Activated T-helper 17 cell treated with anti-CD3 and anti-CD28 coated beads, Interleukin-2, amount 50 U/mL, for 72 hours (primary cell): Measurements from ENCODE around the gene ASZ1. TPM values are rescaled to one million over a fixed set of nuclear protein-coding genes. Genes with fewer than 3 reads are reported as not detected.
"Not testable (repeated sequence)": the region's sequence is repeated elsewhere in the genome, so short reads cannot be mapped to it uniquely, and the experiment has no call there.

Experiments
- ATAC-seq: fragments of 150-1000 bp; cut with Tn5 transposase; replicated peaks from 2 replicates; pipeline ENCODE4 v1.10.0; 2021; ENCODE audit warnings: mild to moderate bottlenecking, moderate library complexity
- H3K27ac Mint-ChIP-seq: one replicate; pipeline ENCODE4 v1.8.0; 2022; ENCODE audit warnings: mixed read lengths
- H3K27me3 Mint-ChIP-seq: one replicate; pipeline ENCODE4 v1.8.0; 2022; ENCODE audit warnings: mixed read lengths
- H3K36me3 Mint-ChIP-seq: one replicate; pipeline ENCODE4 v1.8.0; 2022; ENCODE audit warnings: low read depth, mild to moderate bottlenecking, mixed read lengths
- H3K4me1 Mint-ChIP-seq: one replicate; pipeline ENCODE4 v1.8.0; 2022; ENCODE audit warnings: mixed read lengths
- H3K4me3 Mint-ChIP-seq: one replicate; pipeline ENCODE4 v1.8.0; 2022; ENCODE audit warnings: mild to moderate bottlenecking, mixed read lengths
- H3K9me3 Mint-ChIP-seq: one replicate; pipeline ENCODE4 v1.8.0; 2022; ENCODE audit warnings: mixed read lengths
- total RNA-seq, 2 donors: library from RNA; stranded (reverse); gene quantifications; one replicate each; pipeline ENCODE4 v1.2.3, GENCODE V29; 2022

The ASZ1 gene
- total RNA-seq, 2 donors from 2014 or later = not detected

DNA sequence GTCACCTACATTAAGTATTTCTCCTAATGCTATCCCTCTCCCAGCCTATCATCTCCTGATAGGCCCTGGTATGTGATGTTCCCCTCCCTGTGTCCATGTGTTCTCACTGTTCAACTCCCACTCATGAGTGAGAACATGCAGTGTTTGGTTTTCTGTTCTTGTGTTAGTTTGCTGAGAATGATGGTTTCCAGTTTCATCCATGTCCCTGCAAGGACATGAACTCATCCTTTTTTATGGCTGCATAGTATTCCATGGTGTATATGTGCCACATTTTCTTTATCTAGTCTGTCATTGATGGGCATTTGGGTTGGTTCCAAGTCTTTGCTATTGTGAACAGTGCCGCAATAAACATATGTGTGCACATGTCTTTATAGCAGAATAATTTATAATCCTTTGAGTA is 12.7 kb downstream of the ASZ1 start:
- not testable (repeated sequence) for H3K27ac Mint-ChIP-seq, H3K9me3 Mint-ChIP-seq, H3K36me3 Mint-ChIP-seq, H3K27me3 Mint-ChIP-seq, H3K4me3 Mint-ChIP-seq, H3K4me1 Mint-ChIP-seq, ATAC-seq

DNA sequence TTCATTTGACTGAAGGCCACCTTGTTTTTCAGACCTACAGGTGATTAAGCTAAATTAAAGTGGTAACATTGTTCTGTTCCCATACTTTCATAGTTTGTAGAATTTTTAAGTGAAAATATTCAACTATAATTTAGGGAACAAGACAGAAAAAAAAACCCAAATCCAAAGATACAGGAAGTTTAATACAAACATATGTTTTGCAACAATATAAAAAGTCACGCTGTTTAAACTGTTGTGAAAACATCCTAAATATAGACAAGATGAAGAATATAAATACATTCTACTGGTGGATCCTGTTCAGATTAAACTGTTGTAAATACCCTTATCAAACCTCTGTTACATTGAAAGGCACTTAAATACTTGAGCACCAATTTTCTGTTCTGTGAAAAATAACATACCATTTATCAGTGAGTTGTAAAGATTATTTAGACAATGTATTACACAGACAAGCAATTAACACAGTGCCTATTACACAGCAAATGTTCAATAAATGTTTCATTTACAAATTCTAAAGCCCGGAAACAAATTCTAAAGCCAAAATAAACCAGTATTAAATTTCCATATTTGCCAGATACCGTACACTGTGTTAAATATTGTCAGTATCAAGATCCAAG is 14.2 kb downstream of the ASZ1 start:
- no peaks in the 10 kb centered on the region for H3K4me1 Mint-ChIP-seq
- no peaks in the 10 kb centered on the region for H3K36me3 Mint-ChIP-seq
- no peak overlapping the region for H3K4me3 Mint-ChIP-seq
- H3K27ac Mint-ChIP-seq = no peak overlapping the region
- H3K27me3 Mint-ChIP-seq = no peaks in the 10 kb centered on the region
- ATAC-seq = no peak
- H3K9me3 Mint-ChIP-seq = no peaks in the 10 kb centered on the region

DNA sequence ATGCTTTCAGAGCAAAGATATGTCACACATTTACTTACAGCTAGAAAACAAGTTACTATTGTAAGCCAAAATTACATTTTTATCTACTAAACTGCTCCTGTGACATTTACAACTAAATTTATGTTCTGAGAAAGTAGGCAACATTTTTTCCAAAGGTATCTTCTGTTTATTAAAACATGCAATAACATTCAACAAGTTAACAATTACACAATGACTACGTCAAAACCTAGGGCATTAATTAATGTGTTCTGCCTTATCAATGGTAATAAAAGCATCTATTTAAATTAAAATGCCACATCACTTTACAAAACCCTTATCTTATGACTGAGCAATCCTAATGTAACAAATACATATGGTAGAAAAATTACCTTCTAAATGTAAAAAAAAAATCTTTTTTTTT is 14.9 kb downstream of the ASZ1 start:
- Mint-ChIP-seq H3K27me3 (no peaks in the 10 kb centered on the region), H3K27ac (no peak overlapping the region), H3K36me3 (no peaks in the 10 kb centered on the region), H3K4me3 (no peak overlapping the region), H3K9me3 (no peaks in the 10 kb centered on the region), H3K4me1 (no peaks in the 10 kb centered on the region)
- ATAC-seq = no peak

DNA sequence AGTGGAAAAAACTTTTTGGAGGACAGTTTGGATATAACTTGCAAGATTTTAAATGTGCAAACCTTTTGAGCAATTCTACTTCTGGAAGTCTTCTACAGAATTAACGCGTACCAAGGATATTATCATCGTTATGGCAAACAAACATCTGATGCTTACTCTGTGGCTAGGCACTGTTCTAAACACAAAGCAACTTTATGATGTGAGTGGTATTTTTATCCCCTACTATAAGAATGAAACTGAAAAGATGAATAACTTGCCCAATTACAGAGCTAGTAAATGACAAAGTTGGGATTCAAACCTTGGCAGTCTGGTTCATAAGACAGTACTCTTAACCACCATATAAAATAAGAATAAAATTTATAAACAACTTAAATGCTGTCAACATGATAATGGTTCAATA is 15.8 kb downstream of the ASZ1 start:
- H3K27me3 Mint-ChIP-seq = no peaks in the 10 kb centered on the region
- no peaks in the 10 kb centered on the region for H3K9me3 Mint-ChIP-seq
- ATAC-seq = no peak
- H3K36me3 Mint-ChIP-seq = no peaks in the 10 kb centered on the region
- no peak overlapping the region for H3K27ac Mint-ChIP-seq
- no peaks in the 10 kb centered on the region for H3K4me1 Mint-ChIP-seq
- no peak overlapping the region for H3K4me3 Mint-ChIP-seq

DNA sequence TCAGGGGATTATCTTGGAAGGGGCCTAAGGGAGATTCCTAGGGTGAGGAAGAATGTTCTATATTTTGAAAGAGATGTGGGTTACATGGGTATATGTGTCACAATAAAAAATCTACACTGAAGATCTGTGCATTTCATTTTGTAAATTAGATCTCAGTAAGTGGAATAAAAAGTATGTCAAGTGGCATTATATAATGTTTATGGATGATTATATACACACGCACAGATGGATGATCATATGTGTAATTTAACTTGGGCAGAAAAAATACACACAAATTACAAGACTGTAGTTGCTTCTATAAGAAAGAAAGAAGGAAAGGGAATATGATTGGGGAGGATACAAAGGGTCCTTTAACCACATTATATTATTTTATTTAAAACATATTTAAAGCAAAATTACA is 18.5 kb downstream of the ASZ1 start:
- Mint-ChIP-seq H3K9me3 (peaks cover 8% of the 10 kb centered on the region), H3K4me3 (no peak overlapping the region), H3K27ac (no peak overlapping the region), H3K4me1 (no peaks in the 10 kb centered on the region), H3K27me3 (peaks cover 2% of the 10 kb centered on the region), H3K36me3 (no peaks in the 10 kb centered on the region)
- no peak for ATAC-seq

DNA sequence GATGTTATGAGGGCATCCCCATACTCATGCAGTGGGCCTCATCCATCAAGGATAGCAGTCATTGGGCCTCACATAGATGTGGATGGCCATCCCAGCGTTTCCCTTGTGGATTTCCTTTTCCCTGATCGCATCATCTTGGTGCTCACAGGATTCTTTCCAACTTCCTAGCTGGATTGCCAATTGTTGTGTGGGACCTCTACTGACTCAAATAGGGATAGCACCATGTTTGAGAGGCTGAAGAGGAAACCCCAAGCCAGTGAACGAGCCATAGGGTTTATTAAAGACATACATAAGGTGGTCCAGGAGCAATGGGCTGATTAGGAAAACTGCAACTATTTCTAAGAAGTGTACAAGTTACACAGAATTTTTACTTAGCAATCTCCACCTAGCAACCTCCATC is 21.8 kb downstream of the ASZ1 start:
- Mint-ChIP-seq H3K27ac (no peak overlapping the region), H3K27me3 (peaks cover 2% of the 10 kb centered on the region), H3K36me3 (no peaks in the 10 kb centered on the region), H3K9me3 (peaks cover 8% of the 10 kb centered on the region), H3K4me3 (no peak overlapping the region), H3K4me1 (no peaks in the 10 kb centered on the region)
- ATAC-seq = no peak

DNA sequence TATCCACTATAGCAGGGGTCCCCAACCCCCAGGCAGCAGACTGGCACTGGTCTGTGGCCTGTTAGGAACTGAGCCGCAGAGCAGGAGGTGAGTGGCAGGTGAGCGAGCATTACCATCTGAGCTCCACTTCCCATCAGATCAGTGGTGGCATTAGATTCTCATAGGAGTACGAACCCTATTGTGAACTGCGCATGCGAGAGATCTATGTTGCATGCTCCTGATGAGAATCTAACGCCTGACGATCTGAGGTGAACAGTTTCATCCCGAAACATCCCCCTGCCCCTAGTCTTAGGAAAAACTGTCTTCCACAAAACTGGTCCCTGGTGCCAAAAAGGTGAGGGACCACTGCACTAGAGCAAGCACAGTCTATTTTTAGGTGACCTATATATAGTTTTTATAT is 23.6 kb downstream of the ASZ1 start:
- H3K4me3 Mint-ChIP-seq = no peak overlapping the region
- peaks cover 8% of the 10 kb centered on the region for H3K9me3 Mint-ChIP-seq

DNA sequence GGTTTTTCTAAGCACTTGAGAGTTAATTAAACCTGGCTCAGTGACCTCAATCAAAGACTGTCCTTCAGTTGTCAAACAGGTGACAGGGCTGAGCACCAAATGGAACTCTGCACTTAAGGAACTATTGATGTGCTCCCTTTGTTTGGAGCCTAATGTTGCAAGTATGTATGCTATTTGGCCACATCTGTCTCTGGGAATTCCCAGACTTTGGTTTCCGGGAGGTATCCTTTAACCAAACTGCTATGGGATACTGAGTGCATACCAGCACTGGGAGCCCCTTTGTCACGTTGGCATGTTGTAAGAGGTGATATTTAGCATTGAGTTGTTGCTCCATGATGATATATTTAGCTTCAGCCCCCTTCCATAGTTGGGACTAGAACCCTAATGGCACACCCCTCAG is 25.2 kb downstream of the ASZ1 start:
- H3K36me3 Mint-ChIP-seq = no peaks in the 10 kb centered on the region
- no peak overlapping the region for H3K4me3 Mint-ChIP-seq
- no peaks in the 10 kb centered on the region for H3K4me1 Mint-ChIP-seq
- H3K27ac Mint-ChIP-seq = no peak overlapping the region
- peaks cover 2% of the 10 kb centered on the region for H3K27me3 Mint-ChIP-seq
- peaks cover 8% of the 10 kb centered on the region for H3K9me3 Mint-ChIP-seq
- no peak for ATAC-seq

More for the DNA sequence above, 23.6 kb downstream of the ASZ1 start:
- Mint-ChIP-seq H3K27ac (no peak overlapping the region), H3K36me3 (no peaks in the 10 kb centered on the region), H3K4me1 (no peaks in the 10 kb centered on the region), H3K27me3 (peaks cover 2% of the 10 kb centered on the region)
- ATAC-seq = no peak

DNA sequence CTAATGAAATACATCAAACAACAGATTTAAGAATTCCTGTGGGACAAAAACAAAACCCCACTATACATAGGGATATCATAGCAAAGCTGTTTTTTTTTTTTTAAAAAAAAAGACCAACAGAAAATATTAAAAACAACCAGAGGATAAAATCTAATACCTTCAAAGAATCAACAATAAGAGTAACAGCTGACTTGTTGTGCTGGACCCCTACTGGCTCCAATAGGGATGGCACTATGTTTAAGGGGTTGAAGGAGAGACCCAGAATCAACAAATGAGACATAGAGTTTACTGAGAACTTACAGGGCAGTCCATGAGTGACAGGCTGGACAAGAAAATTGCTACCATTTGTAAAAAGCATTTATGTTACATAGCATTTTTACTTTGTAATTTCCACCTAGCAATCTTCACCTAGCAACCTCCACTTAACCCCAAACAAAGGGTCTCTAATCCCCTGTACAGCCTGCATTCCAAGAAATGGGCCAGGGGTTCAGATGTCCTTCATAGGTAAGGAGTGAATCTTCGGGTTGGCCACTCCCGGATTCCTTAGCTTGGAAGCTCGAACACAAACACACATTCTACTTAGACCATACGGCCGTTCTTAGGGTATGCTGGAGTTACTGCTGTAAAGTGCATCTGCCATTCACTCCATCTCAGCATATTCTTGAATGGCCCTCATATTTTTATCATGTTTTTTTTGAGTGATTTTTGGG is 25.8 kb downstream of the ASZ1 start:
- Mint-ChIP-seq H3K9me3 (peaks cover 8% of the 10 kb centered on the region), H3K4me1 (no peaks in the 10 kb centered on the region), H3K27me3 (peaks cover 2% of the 10 kb centered on the region), H3K27ac (no peak overlapping the region), H3K36me3 (no peaks in the 10 kb centered on the region), H3K4me3 (no peak overlapping the region)
- ATAC-seq = no peak

DNA sequence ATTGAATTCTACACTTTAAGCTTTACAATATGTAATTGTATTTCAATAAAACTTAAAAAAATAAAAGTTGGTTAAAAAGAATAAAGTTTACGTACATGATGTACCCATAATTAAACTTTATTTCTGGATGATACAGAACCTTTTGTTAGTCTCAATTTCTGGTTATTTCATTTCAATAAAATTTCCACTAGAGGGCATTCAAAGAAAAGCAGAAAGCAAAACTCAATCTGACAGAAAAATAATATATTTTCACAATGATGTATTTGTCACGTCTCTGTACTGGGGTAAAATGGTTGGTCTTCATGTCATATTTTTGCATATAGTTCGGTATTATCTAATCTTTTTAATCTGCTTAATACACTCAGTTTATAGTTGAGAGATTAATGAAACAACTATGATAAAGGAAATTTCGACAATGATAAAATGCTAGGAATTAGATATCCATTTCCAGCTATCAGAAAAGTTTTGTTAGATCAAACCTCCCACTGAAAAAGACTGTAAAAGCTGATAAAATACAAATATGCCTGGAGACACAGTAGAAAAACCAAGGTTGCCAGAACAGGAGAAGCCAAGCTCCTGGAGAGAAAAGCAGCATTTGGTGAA is 27.4 kb downstream of the ASZ1 start:
- Mint-ChIP-seq H3K27ac (no peak overlapping the region), H3K4me1 (no peaks in the 10 kb centered on the region)

DNA sequence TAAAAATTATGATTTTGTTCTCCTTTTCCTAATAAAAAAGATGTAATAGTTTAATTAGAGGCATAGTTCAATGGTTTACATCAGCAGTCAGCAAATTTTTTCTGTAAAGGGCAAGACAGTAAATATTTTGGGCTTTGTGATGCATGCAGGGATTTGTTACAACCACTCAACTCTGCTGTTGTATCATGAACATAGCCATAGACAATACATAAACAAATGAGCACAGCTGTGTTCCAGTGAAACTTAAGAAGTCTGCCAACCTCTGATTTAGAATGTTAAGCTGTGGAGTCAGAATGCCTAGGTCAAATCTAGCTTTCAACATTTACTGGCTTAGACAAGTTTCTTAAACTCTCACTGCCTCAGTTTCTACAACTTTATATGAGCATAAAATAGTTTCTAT is 31.6 kb downstream of the ASZ1 start:
- Mint-ChIP-seq H3K4me1 (no peaks in the 10 kb centered on the region), H3K27ac (no peak overlapping the region), H3K27me3 (no peaks in the 10 kb centered on the region), H3K9me3 (peaks cover 4% of the 10 kb centered on the region), H3K4me3 (no peak overlapping the region), H3K36me3 (no peaks in the 10 kb centered on the region)
- no peak for ATAC-seq

More for the DNA sequence above, 27.4 kb downstream of the ASZ1 start:
- no peak for ATAC-seq
- Mint-ChIP-seq H3K27me3 (no peaks in the 10 kb centered on the region), H3K9me3 (peaks cover 1% of the 10 kb centered on the region), H3K4me3 (no peak overlapping the region), H3K36me3 (no peaks in the 10 kb centered on the region)

DNA sequence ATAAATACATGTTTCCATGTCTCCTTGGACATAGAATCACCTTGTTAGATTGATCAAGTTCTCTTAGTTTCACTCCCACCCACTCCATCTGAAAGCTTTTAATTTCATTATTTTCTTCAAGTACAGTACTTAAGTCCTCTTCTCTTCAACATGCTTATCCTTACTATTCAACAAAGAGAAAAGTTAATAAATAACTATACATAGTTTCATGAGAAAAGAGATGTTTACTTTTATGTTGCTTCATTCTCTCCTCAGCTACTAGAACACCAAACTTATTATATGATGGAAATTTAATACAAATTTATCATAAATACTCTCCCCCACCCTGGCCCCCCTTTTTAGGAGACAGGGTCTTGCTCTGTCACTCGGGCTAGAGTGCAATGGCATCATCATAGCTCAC is 33.5 kb downstream of the ASZ1 start:
- Mint-ChIP-seq H3K9me3 (peaks cover 13% of the 10 kb centered on the region), H3K4me1 (no peaks in the 10 kb centered on the region)
- ATAC-seq = no peak

DNA sequence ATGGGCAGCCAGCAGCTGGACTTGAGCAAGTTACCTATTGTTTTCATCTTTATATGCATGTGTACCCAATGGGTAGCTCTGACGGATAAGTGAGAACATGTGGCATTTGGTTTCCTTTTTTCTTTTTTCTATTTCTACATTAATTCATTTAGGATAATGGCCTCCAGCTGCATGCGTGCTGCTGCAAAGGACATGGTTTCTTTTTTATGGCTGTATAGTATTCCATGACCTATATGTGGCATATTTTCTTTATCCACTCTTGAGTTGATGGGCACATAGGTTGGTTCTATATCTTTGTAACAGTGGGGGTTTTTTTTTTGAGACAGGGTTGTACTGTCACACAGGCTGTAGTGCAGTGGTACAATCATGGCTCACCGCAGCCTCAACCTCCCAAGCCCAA is 37.4 kb downstream of the ASZ1 start:
- peaks cover 24% of the 10 kb centered on the region for H3K9me3 Mint-ChIP-seq
- no peaks in the 10 kb centered on the region for H3K4me1 Mint-ChIP-seq
- H3K27ac Mint-ChIP-seq = no peak overlapping the region
- H3K4me3 Mint-ChIP-seq = no peak overlapping the region
- no peak for ATAC-seq
- no peaks in the 10 kb centered on the region for H3K36me3 Mint-ChIP-seq
- peaks cover 4% of the 10 kb centered on the region for H3K27me3 Mint-ChIP-seq

More for the DNA sequence above, 33.5 kb downstream of the ASZ1 start:
- H3K36me3 Mint-ChIP-seq = no peaks in the 10 kb centered on the region
- H3K4me3 Mint-ChIP-seq = no peak overlapping the region
- H3K27me3 Mint-ChIP-seq = no peaks in the 10 kb centered on the region
- H3K27ac Mint-ChIP-seq = no peak overlapping the region

DNA sequence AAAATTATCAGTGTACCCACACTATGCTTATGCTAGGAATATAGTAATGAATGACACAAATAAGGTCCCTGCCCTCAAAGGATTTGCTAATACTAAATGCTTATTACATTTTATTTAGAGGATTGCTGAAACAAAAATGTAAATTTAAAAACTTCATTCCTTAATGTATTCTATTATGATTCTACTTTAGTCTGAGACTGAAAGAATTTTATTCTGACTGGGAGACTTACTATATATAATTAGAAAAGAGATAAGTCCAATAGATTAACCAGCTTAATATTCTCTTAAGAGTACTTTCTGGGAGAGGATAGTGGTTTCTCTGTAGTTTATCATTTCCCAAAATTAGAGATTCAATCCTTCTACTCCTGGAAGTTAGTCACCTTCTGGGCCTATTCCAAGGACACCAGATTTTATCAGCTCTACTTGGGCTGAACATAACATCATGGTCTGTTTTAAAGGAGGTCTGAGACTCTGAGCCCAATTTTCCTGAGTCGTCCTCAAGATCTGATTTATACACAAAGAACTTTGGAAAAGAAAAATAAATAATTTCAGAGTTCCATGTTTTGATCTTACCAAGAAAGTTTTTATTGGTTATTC is 41.1 kb downstream of the ASZ1 start:
- Mint-ChIP-seq H3K27ac (no peak overlapping the region), H3K4me3 (no peak overlapping the region), H3K27me3 (peaks cover 4% of the 10 kb centered on the region), H3K36me3 (no peaks in the 10 kb centered on the region), H3K9me3 (peaks cover 23% of the 10 kb centered on the region), H3K4me1 (no peaks in the 10 kb centered on the region)
- ATAC-seq = no peak
